Stimulated activated CD8-positive, alpha-beta memory T cell treated with anti-CD3 and anti-CD28 coated beads, Interleukin-4, amount 100 ng/mL, for 1 hour (primary cell): Measurements from ENCODE around the gene TMEM231.
"Not testable (repeated sequence)": the region's sequence is repeated elsewhere in the genome, so short reads cannot be mapped to it uniquely, and the experiment has no call there.

Source experiments
- DNase-seq, 2 donors: peaks; one replicate each; pipeline ENCODE4 v3.0.0-alpha.2; 2020; ENCODE audit warnings: low read depth in 2 of 2, low spot score in 1 of 2

The TMEM231 gene

GRCh38 chr16:75555707-75556430, at the start of gene TMEM231:
TSS of gene TMEM231 (minus strand) at chr16:75556252. CDS start at chr16:75556209, 43 bp downstream.
- DNase-seq = peak; percentile 94 to 95

- no peak for DNase-seq
These were observed 47.2 kb upstream of the TMEM231 start for GRCh38 chr16:75603241-75603640.

GRCh38 chr16:75599452-75600277, 43.6 kb upstream of the TMEM231 start:
- DNase-seq = no peak

- no peak for DNase-seq
These were observed 38.1 kb upstream of the TMEM231 start for GRCh38 chr16:75593825-75594820.

GRCh38 chr16:75593308-75593707, 37.3 kb upstream of the TMEM231 start:
- no peak for DNase-seq

GRCh38 chr16:75591927-75592326, 35.9 kb upstream of the TMEM231 start:
- DNase-seq = not testable (repeated sequence)

GRCh38 chr16:75590920-75591843, 35.1 kb upstream of the TMEM231 start:
- DNase-seq = no peak

- DNase-seq = no peak
These were observed 33.3 kb upstream of the TMEM231 start for GRCh38 chr16:75589306-75589705.

- DNase-seq = no peak
These were observed 32.7 kb upstream of the TMEM231 start for GRCh38 chr16:75588716-75589115.

GRCh38 chr16:75584108-75584507, 28.1 kb upstream of the TMEM231 start:
- DNase-seq = no peak

- no peak for DNase-seq
These were observed 23.3 kb upstream of the TMEM231 start for GRCh38 chr16:75579281-75579834.

GRCh38 chr16:75578725-75579124, 22.7 kb upstream of the TMEM231 start:
- DNase-seq = no peak

GRCh38 chr16:75578212-75578611, 22.2 kb upstream of the TMEM231 start:
- no peak for DNase-seq

GRCh38 chr16:75576384-75576811, 20.3 kb upstream of the TMEM231 start:
- DNase-seq = no peak

- no peak for DNase-seq
These were observed 19.9 kb upstream of the TMEM231 start for GRCh38 chr16:75575958-75576357.

- no peak for DNase-seq
These were observed 17.9 kb upstream of the TMEM231 start for GRCh38 chr16:75573955-75574354.

- DNase-seq = no peak
These were observed 17.0 kb upstream of the TMEM231 start for GRCh38 chr16:75572864-75573542.

GRCh38 chr16:75570396-75571065, 14.5 kb upstream of the TMEM231 start:
- DNase-seq = no peak

GRCh38 chr16:75567911-75568310, 11.9 kb upstream of the TMEM231 start:
- DNase-seq = no peak
